ENCODE results near the gene RBM22. TPM values are rescaled to one million over a fixed set of nuclear protein-coding genes. Genes with fewer than 3 reads are reported as not detected.

RBM22 gene
- total RNA-seq, 1 donor from 2014 or later = 35.6 TPM

- TF ChIP-seq, protein P1, sequence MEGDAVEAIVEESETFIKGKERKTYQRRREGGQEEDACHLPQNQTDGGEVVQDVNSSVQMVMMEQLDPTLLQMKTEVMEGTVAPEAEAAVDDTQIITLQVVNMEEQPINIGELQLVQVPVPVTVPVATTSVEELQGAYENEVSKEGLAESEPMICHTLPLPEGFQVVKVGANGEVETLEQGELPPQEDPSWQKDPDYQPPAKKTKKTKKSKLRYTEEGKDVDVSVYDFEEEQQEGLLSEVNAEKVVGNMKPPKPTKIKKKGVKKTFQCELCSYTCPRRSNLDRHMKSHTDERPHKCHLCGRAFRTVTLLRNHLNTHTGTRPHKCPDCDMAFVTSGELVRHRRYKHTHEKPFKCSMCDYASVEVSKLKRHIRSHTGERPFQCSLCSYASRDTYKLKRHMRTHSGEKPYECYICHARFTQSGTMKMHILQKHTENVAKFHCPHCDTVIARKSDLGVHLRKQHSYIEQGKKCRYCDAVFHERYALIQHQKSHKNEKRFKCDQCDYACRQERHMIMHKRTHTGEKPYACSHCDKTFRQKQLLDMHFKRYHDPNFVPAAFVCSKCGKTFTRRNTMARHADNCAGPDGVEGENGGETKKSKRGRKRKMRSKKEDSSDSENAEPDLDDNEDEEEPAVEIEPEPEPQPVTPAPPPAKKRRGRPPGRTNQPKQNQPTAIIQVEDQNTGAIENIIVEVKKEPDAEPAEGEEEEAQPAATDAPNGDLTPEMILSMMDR (conservative IDR thresholded peaks at IDR 0.05; ENCODE audit: low read depth, low read length) = no peak
- peak overlapping the region; percentile 51 for H3K4me3 ChIP-seq (ENCODE audit: low read depth, low read length)
- DNase-seq (ENCODE audit: low read depth) = no peak
Observed at GRCh38 chr5:150672884-150673275, 28.0 kb downstream of the RBM22 start.

DNA sequence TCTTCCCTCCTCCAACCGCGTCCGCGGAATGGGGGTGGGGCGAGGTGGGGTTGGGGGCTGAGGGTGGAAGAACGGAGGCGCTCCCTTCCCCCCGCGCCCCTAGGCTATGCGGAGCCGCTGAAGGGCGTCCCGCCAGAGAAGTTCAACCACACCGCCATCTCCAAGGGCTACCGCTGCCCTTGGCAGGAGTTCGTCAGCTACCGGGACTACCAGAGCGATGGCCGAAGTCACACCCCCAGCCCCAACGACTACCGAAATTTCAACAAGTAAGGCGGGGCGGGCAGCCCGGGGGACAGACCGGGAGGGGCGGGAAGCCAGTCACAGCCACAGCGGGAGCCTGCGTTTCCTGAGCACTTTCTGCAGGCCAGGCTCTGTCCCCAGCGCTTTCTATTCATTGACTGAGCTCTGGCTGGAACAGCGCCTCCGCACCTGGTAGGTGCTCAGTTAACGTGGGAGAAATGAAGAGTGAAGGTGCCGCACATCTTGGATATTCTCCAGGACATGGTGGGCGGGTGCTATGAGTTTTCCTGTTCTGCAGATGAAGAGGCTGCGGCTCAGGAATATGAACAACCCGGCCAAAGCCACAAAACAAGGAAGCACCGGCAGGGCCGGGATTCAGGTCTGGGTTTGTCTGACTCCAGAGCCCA lies 28.5 kb downstream of the RBM22 start:
- no peak for DNase-seq (ENCODE audit: low read depth)
- H3K4me3 ChIP-seq (ENCODE audit: low read depth, low read length) = peak overlapping the region; percentile 51
- TF ChIP-seq, protein P1 (conservative IDR thresholded peaks at IDR 0.05; ENCODE audit: low read depth, low read length) = no peak

GRCh38 chr5:150671509-150672236 lies 29.2 kb downstream of the RBM22 start:
- TF ChIP-seq, protein P1 (conservative IDR thresholded peaks at IDR 0.05; ENCODE audit: low read depth, low read length) = no peak
- peak overlapping the region; percentile 51 for H3K4me3 ChIP-seq (ENCODE audit: low read depth, low read length)
- DNase-seq (ENCODE audit: low read depth) = no peak

DNA sequence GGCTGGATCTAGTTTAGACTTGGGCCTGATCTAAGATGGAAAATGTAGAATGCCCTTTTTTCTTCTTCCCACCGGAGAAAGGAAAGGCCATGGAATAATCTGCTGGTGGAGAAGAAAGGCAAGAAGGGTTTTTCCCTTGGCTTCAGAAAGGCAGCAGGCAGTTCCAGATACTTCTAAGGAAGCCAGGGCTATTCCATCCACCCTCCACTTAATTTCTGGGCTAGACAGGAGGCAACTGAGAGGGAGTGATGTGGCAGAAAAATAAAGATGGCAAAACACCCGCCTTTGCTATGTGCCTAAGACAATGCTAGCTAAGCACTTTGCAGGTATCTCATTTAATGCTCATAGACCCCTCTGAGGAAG lies 29.9 kb downstream of the RBM22 start:
- TF ChIP-seq, protein P1 (conservative IDR thresholded peaks at IDR 0.05; ENCODE audit: low read depth, low read length) = no peak
- no peak overlapping the region for H3K4me3 ChIP-seq (ENCODE audit: low read depth, low read length)
- no peak for DNase-seq (ENCODE audit: low read depth)

DNA sequence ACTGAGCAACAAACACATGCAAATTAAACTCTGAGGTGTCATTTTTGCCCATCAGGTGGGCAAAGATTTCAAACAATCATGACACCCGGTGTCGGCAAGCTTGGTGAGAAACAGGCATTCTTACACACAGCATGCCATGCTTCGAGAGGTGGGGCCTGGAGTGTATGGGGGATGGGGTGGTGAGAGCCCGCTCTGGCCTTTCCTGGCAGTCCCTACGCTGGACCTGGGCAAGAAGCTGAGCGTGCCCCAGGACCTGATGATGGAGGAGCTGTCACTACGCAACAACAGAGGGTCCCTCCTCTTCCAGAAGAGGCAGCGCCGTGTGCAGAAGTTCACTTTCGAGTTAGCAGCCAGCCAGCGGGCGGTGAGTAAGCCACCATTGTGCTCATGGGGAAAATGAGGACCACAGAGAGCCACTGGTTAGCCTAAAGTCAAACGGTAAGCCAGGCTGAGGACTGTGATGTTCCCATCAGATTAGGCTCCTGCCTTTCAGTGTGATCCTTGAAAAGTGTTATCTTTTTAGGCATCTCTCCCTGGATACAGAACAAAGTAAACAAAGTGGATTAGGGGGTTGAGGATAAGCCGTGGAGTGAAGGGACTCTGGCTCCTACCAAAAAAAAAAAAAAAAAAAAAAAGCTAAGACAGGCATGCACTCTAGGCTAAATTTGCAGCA lies 30.5 kb downstream of the RBM22 start:
- no peak for DNase-seq (ENCODE audit: low read depth)
- TF ChIP-seq, protein P1 (conservative IDR thresholded peaks at IDR 0.05; ENCODE audit: low read depth, low read length) = no peak
- no peak overlapping the region for H3K4me3 ChIP-seq (ENCODE audit: low read depth, low read length)

DNA sequence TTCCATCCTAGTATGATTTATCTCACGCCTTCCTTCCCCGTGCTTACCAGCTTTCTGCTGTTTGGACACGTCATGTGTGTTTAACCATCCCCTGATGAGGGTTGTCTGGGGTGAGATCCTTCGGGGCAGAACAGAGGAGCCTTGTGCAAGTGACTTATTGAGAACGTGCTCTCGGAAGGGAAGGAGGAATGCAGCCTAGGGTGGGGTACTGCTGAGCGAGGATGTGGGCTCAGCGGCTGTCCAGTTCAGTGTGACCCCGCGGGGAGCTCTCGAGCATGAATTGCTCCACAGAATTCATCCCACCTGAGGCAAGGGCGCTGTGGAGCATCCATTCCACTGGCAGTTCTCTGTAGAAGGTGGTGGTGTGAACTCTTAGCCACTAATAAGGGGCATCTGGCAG lies 35.8 kb downstream of the RBM22 start:
- DNase-seq (ENCODE audit: low read depth) = no peak
- no peak overlapping the region for H3K4me3 ChIP-seq (ENCODE audit: low read depth, low read length)
- TF ChIP-seq, protein P1 (conservative IDR thresholded peaks at IDR 0.05; ENCODE audit: low read depth, low read length) = no peak
